Keratinocyte (primary cell): ENCODE data around the gene SEMA4A. TPM values are rescaled to one million over a fixed set of nuclear protein-coding genes. Genes with fewer than 3 reads are reported as not detected.

ENCODE experiments used
- DNase-seq: peaks from one replicate; pipeline ENCODE4 v3.0.0-alpha.2; 2011; ENCODE audit warnings: low read depth, missing footprints, low spot score
- FAIRE-seq: peaks from 2 replicates; lab custom pipeline; 2011; peaks lifted over from hg19 to GRCh38; lab: Jason Lieb, UNC
- H2AFZ ChIP-seq: 2 replicates; pipeline ENCODE4 v1.6.0; 2012; ENCODE audit warnings: low read length, control low read depth, inconsistent platforms; ENCODE audit not compliant: control insufficient read depth
- H3K27ac ChIP-seq: 2 replicates; pipeline ENCODE4 v1.5.1; 2011; ENCODE audit warnings: low read length; ENCODE audit not compliant: control insufficient read depth, insufficient read depth
- H3K27me3 ChIP-seq: 3 replicates; pipeline ENCODE4 v1.6.0; 2011; ENCODE audit warnings: low read length; ENCODE audit not compliant: control insufficient read depth, insufficient read depth; ENCODE audit errors: extremely low read depth
- H3K36me3 ChIP-seq, 2 experiments: 2 replicates in 1 of 2; 3 replicates in 1 of 2; pipeline ENCODE4 v1.5.1; 2011; ENCODE audit warnings: low read length in 2 of 2, mild to moderate bottlenecking in 1 of 2; ENCODE audit not compliant: control insufficient read depth in 2 of 2, insufficient read depth in 2 of 2; ENCODE audit errors: extremely low read depth in 1 of 2
- H3K4me1 ChIP-seq: 3 replicates; pipeline ENCODE4 v1.5.1; 2011; ENCODE audit warnings: low read length; ENCODE audit not compliant: control insufficient read depth, insufficient read depth; ENCODE audit errors: extremely low read depth
- H3K4me2 ChIP-seq: 3 replicates; pipeline ENCODE4 v1.6.0; 2011; ENCODE audit warnings: low read depth, low read length; ENCODE audit not compliant: control insufficient read depth, insufficient read depth; ENCODE audit errors: extremely low read depth
- H3K4me3 ChIP-seq, 3 experiments: fragments of 200-600 bp in 1 of 3; sonication (generic) in 1 of 3; 2 replicates in 2 of 3; 3 replicates in 1 of 3; pipeline ENCODE4 v1.5.1; 2011 to 2016; ENCODE audit warnings: low read length in 3 of 3, mild to moderate bottlenecking in 3 of 3, control low read depth in 2 of 3, inconsistent platforms in 1 of 3, low read depth in 1 of 3, mixed read lengths in 1 of 3, mixed run types in 1 of 3, moderate library complexity in 1 of 3; ENCODE audit not compliant: control insufficient read depth in 2 of 3, insufficient read depth in 2 of 3; ENCODE audit errors: extremely low read depth in 1 of 3
- H3K79me2 ChIP-seq: 2 replicates; pipeline ENCODE4 v1.6.0; 2012; ENCODE audit warnings: low read length; ENCODE audit not compliant: control insufficient read depth, insufficient read depth
- H3K9ac ChIP-seq: 3 replicates; pipeline ENCODE4 v1.6.0; 2011; ENCODE audit warnings: low read length; ENCODE audit not compliant: control insufficient read depth, insufficient read depth; ENCODE audit errors: extremely low read depth
- H3K9me1 ChIP-seq: 3 replicates; pipeline ENCODE4 v1.6.0; 2011; ENCODE audit warnings: low read length; ENCODE audit not compliant: control insufficient read depth, insufficient read depth; ENCODE audit errors: extremely low read depth
- H3K9me3 ChIP-seq: 2 replicates; pipeline ENCODE4 v1.5.1; 2012; ENCODE audit warnings: low read depth, low read length; ENCODE audit not compliant: control insufficient read depth
- H4K20me1 ChIP-seq: 3 replicates; pipeline ENCODE4 v1.6.0; 2011; ENCODE audit warnings: low read length; ENCODE audit not compliant: control insufficient read depth, insufficient read depth; ENCODE audit errors: extremely low read depth
- CTCF ChIP-seq, 3 experiments: IDR thresholded peaks in 1 of 3; conservative IDR thresholded peaks in 1 of 3; optimal IDR thresholded peaks in 1 of 3; 2 replicates in 2 of 3; 3 replicates in 1 of 3; pipeline versions ENCODE3 to v1.5.1; 2011; ENCODE audit warnings: low read length in 3 of 3, mild to moderate bottlenecking in 3 of 3, moderate library complexity in 2 of 3, control low read depth in 1 of 3, inconsistent platforms in 1 of 3; ENCODE audit not compliant: insufficient read depth in 2 of 3; ENCODE audit errors: extremely low read depth in 1 of 3
- EZH2 ChIP-seq: IDR thresholded peaks from one replicate; pipeline ENCODE4 v1.6.1; 2012; ENCODE audit warnings: inconsistent platforms, mild to moderate bottlenecking, low read length, moderate library complexity
- dilution Hi-C: fragments of 300-500 bp; cut with MboI; formaldehyde crosslinking; loops from one replicate; pipeline ENCODE4 v1.7.0; 2020; ENCODE audit warnings: low sequenced_read_pairs; ENCODE audit not compliant: extremely low pct_ligation_motif_present
- polyA plus RNA-seq, 5 experiments: library from polyadenylated mRNA; depleted of rRNA in 3 of 5; stranded (reverse) in 3 of 5; stranded (forward) in 1 of 5; unstranded in 1 of 5; fragments of >200 nt; gene quantifications; 1 replicate in 1 of 5; 2 replicates in 3 of 5; 3 replicates in 1 of 5; pipeline versions ENCODE4 v1.2.1 to v1.2.3, GENCODE V29; 2011 to 2012; ENCODE audit warnings: missing spikeins in 2 of 5, low read depth in 1 of 5, low replicate concordance in 1 of 5

SEMA4A gene
- polyA plus RNA-seq, 1 donor (not counting 4 experiments of a cell fraction or from before 2014, with no cell fraction given) = 7.9 TPM

GRCh38 chr1:156138458-156138867, 14.9 kb upstream of the SEMA4A start:
- no peak overlapping the region for H3K27ac ChIP-seq
- H3K79me2 ChIP-seq = peaks cover 17% of the 10 kb centered on the region
- no peak for DNase-seq
- peaks cover 60 to 61% of the 10 kb centered on the region in 2 experiments for H3K36me3 ChIP-seq
- H3K27me3 ChIP-seq = no peaks in the 10 kb centered on the region
- H3K4me2 ChIP-seq = no peak overlapping the region
- H3K4me1 ChIP-seq = no peaks in the 10 kb centered on the region
- no peak overlapping the region for H3K9ac ChIP-seq
- no peaks in the 10 kb centered on the region for H3K9me3 ChIP-seq
- H3K9me1 ChIP-seq = no peaks in the 10 kb centered on the region
- no peak for FAIRE-seq
- H2AFZ ChIP-seq = no peak overlapping the region
- TF ChIP-seq EZH2 = no peak
- TF ChIP-seq CTCF (optimal IDR thresholded peaks at IDR 0.05 in 1 of 3, IDR thresholded peaks at IDR 0.05 in 1 of 3, conservative IDR thresholded peaks at IDR 0.05 in 1 of 3; ENCODE audit: extremely low read depth in 1 of 3, insufficient read depth in 2 of 3, low read length in 3 of 3) = no peak
- dilution Hi-C loops = no loop called here
- H4K20me1 ChIP-seq = peaks cover 14% of the 10 kb centered on the region
- no peak overlapping the region for H3K4me3 ChIP-seq

- Histone ChIP-seq H3K4me3 (no peak overlapping the region), H3K27ac (no peak overlapping the region), H3K9me1 (no peaks in the 10 kb centered on the region), H4K20me1 (peaks cover 11% of the 10 kb centered on the region), H3K9me3 (no peaks in the 10 kb centered on the region), H3K9ac (no peak overlapping the region), H3K36me3 (peaks cover 37 to 40% of the 10 kb centered on the region in 2 experiments), H2AFZ (no peak overlapping the region), H3K4me1 (peaks cover 1% of the 10 kb centered on the region), H3K27me3 (no peaks in the 10 kb centered on the region), H3K4me2 (no peak overlapping the region), H3K79me2 (peaks cover 4% of the 10 kb centered on the region)
- FAIRE-seq (no peak), DNase-seq (no peak)
- no peak for TF ChIP-seq EZH2
- peak; percentile 56 to 64 (median 61) for TF ChIP-seq CTCF (optimal IDR thresholded peaks at IDR 0.05 in 1 of 3, IDR thresholded peaks at IDR 0.05 in 1 of 3, conservative IDR thresholded peaks at IDR 0.05 in 1 of 3; ENCODE audit: extremely low read depth in 1 of 3, insufficient read depth in 2 of 3, low read length in 3 of 3)
- dilution Hi-C loops = no loop called here
These were observed 12.3 kb upstream of the SEMA4A start for GRCh38 chr1:156140879-156141707.
